HEK293 (cell line): ENCODE measurements around the gene GPLD1.

Source experiments
- CTCF ChIA-PET: fragments of 350-600 bp; formaldehyde crosslinking; extraction: SDS; loops from one replicate; lab custom pipeline; 2021; ENCODE audit warnings: antibody characterized with exemption; lab: Yijun Ruan, JAX
- POLR2A ChIA-PET: fragments of 300-600 bp; formaldehyde crosslinking; extraction: SDS; loops from one replicate; lab custom pipeline; 2020; ENCODE audit warnings: antibody characterized with exemption, inconsistent platforms; lab: Yijun Ruan, JAX
- H3K27ac ChIP-seq: fragments of 200-500 bp; sonication (Bioruptor generic); 2 replicates; pipeline ENCODE4 v1.5.1; 2014; ENCODE audit warnings: low read depth, low read length, control low read depth, inconsistent platforms; ENCODE audit errors: extremely low read depth
- H3K36me3 ChIP-seq, 2 experiments: fragments of 200-500 bp in 1 of 2; sonication (Bioruptor generic) in 1 of 2; 1 replicate in 1 of 2; 2 replicates in 1 of 2; pipeline ENCODE4 v1.5.1; 2014 to 2017; ENCODE audit warnings: inconsistent platforms in 2 of 2, low read length in 2 of 2; ENCODE audit not compliant: control insufficient read depth in 2 of 2, insufficient read depth in 1 of 2
- H3K4me1 ChIP-seq: fragments of 200-500 bp; sonication (Bioruptor generic); 2 replicates; pipeline ENCODE4 v1.5.1; 2014; ENCODE audit warnings: mild to moderate bottlenecking, low read length, inconsistent platforms; ENCODE audit not compliant: control insufficient read depth, insufficient read depth
- H3K4me3 ChIP-seq: 2 replicates; pipeline ENCODE4 v1.5.1; 2011; ENCODE audit warnings: low read depth, mild to moderate bottlenecking, control low read depth, low read length, moderate library complexity
- H3K9me3 ChIP-seq: fragments of 200-500 bp; sonication (Bioruptor generic); 2 replicates; pipeline ENCODE4 v1.5.1; 2014; ENCODE audit warnings: low read depth, low read length, inconsistent platforms; ENCODE audit not compliant: control insufficient read depth, insufficient read depth
- KLF17 ChIP-seq: fragments of 450-650 bp; formaldehyde crosslinking; IDR thresholded peaks from 2 replicates; pipeline ENCODE4 v1.5.1; 2016; ENCODE audit warnings: missing biosample characterization, missing genetic modification characterization
- PRDM10 ChIP-seq: fragments of 450-650 bp; formaldehyde crosslinking; IDR thresholded peaks from 2 replicates; pipeline ENCODE4 v1.5.1; 2016; ENCODE audit warnings: missing biosample characterization, missing genetic modification characterization
- SETDB1 ChIP-seq: IDR thresholded peaks from one replicate; pipeline ENCODE4 v1.6.1; 2017; ENCODE audit warnings: mild to moderate bottlenecking, low read length, moderate library complexity, mixed read lengths; ENCODE audit not compliant: insufficient read length
- ZBTB10 ChIP-seq: fragments of 450-650 bp; formaldehyde crosslinking; IDR thresholded peaks from 2 replicates; pipeline ENCODE4 v1.5.1; 2016; ENCODE audit warnings: missing biosample characterization, missing genetic modification characterization
- ZFP69B ChIP-seq: fragments of 450-650 bp; formaldehyde crosslinking; IDR thresholded peaks from 2 replicates; pipeline ENCODE4 v1.5.1; 2016; ENCODE audit warnings: missing biosample characterization, missing genetic modification characterization
- ZNF121 ChIP-seq: fragments of 450-650 bp; formaldehyde crosslinking; IDR thresholded peaks from 2 replicates; pipeline ENCODE4 v1.5.1; 2016; ENCODE audit warnings: missing biosample characterization, missing genetic modification characterization
- ZNF140 ChIP-seq: fragments of 450-650 bp; formaldehyde crosslinking; IDR thresholded peaks from 2 replicates; pipeline ENCODE4 v1.5.1; 2016; ENCODE audit warnings: missing biosample characterization, missing genetic modification characterization
- ZNF146 ChIP-seq: fragments of 450-650 bp; formaldehyde crosslinking; IDR thresholded peaks from 2 replicates; pipeline ENCODE4 v1.5.1; 2016; ENCODE audit warnings: missing biosample characterization, missing genetic modification characterization
- ZNF155 ChIP-seq: fragments of 450-650 bp; formaldehyde crosslinking; IDR thresholded peaks from 2 replicates; pipeline ENCODE4 v1.5.1; 2016; ENCODE audit warnings: missing biosample characterization, missing genetic modification characterization
- ZNF23 ChIP-seq: fragments of 450-650 bp; formaldehyde crosslinking; IDR thresholded peaks from 2 replicates; pipeline ENCODE4 v1.5.1; 2016; ENCODE audit warnings: missing biosample characterization, missing genetic modification characterization, borderline replicate concordance
- ZNF24 ChIP-seq: fragments of 450-650 bp; formaldehyde crosslinking; IDR thresholded peaks from 2 replicates; pipeline ENCODE4 v1.5.1; 2016; ENCODE audit warnings: missing biosample characterization, missing genetic modification characterization
- ZNF248 ChIP-seq: fragments of 450-650 bp; formaldehyde crosslinking; IDR thresholded peaks from 2 replicates; pipeline ENCODE4 v1.5.1; 2017; ENCODE audit warnings: missing biosample characterization, missing genetic modification characterization
- ZNF391 ChIP-seq: fragments of 450-650 bp; formaldehyde crosslinking; IDR thresholded peaks from 2 replicates; pipeline ENCODE4 v1.5.1; 2016; ENCODE audit warnings: low read depth, missing biosample characterization, missing genetic modification characterization, borderline replicate concordance
- ZNF501 ChIP-seq: fragments of 450-650 bp; formaldehyde crosslinking; IDR thresholded peaks from 2 replicates; pipeline ENCODE4 v1.5.1; 2016; ENCODE audit warnings: missing biosample characterization, missing genetic modification characterization
- ZNF596 ChIP-seq: fragments of 450-650 bp; IDR thresholded peaks from 2 replicates; pipeline ENCODE4 v1.5.0; 2018; ENCODE audit warnings: missing biosample characterization, mild to moderate bottlenecking, missing genetic modification characterization, moderate library complexity
- ZNF658 ChIP-seq: fragments of 450-650 bp; formaldehyde crosslinking; IDR thresholded peaks from 2 replicates; pipeline ENCODE4; 2016; ENCODE audit warnings: missing biosample characterization, missing genetic modification characterization
- ZNF777 ChIP-seq: fragments of 450-650 bp; formaldehyde crosslinking; IDR thresholded peaks from 2 replicates; pipeline ENCODE4 v1.5.1; 2017; ENCODE audit warnings: missing biosample characterization, missing genetic modification characterization, borderline replicate concordance
- ZNF837 ChIP-seq: fragments of 450-650 bp; formaldehyde crosslinking; IDR thresholded peaks from 2 replicates; pipeline ENCODE4 v1.5.1; 2016; ENCODE audit warnings: missing biosample characterization, missing genetic modification characterization
- ZNF843 ChIP-seq: fragments of 450-650 bp; formaldehyde crosslinking; IDR thresholded peaks from 2 replicates; pipeline ENCODE4 v1.5.1; 2016; ENCODE audit warnings: missing biosample characterization, missing genetic modification characterization
- ZSCAN23 ChIP-seq: fragments of 450-650 bp; formaldehyde crosslinking; IDR thresholded peaks from 2 replicates; pipeline ENCODE4 v1.5.1; 2016; ENCODE audit warnings: missing biosample characterization, missing genetic modification characterization

Gene GPLD1

GRCh38 chr6:24481449-24481848 is 7.9 kb downstream of the GPLD1 start (continued):
- TF ChIP-seq ZNF777 (no peak), ZNF391 (tag by site-specific recombination) (no peak), ZBTB10 (no peak)

GRCh38 chr6:24480705-24481104 is 8.7 kb downstream of the GPLD1 start:
- POLR2A ChIA-PET, result no interaction called here
- Histone ChIP-seq H3K27ac (no peak overlapping the region), H3K36me3 (no peaks in the 10 kb centered on the region), H3K4me1 (no peaks in the 10 kb centered on the region), H3K4me3 (no peak overlapping the region), H3K9me3 (no peaks in the 10 kb centered on the region)
- CTCF ChIA-PET, result no interaction called here
- no peak for TF ChIP-seq ZNF155
- no peak for TF ChIP-seq ZNF140 (tag by site-specific recombination)
- no peak for TF ChIP-seq ZSCAN23 (tag by site-specific recombination)
- no peak for TF ChIP-seq ZNF146
- no peak for TF ChIP-seq ZNF24 (tag by site-specific recombination)
- TF ChIP-seq ZFP69B, result no peak
- no peak for TF ChIP-seq ZNF658 (tag by site-specific recombination)
- no peak for TF ChIP-seq ZNF837 (tag by site-specific recombination)
- TF ChIP-seq ZNF391 (tag by site-specific recombination), result no peak
- TF ChIP-seq ZNF596 (tag by site-specific recombination), result no peak

- Histone ChIP-seq H3K4me1 (no peaks in the 10 kb centered on the region), H3K36me3 (no peaks in the 10 kb centered on the region), H3K9me3 (no peaks in the 10 kb centered on the region), H3K27ac (no peak overlapping the region), H3K4me3 (no peak overlapping the region)
- ChIA-PET POLR2A (no interaction called here), CTCF (interaction anchor here (0.7 to 1.9 kb wide), 6 partner anchors 10 to 592 kb away, joined by 3 to 7 read pairs (median 3); partner anchors contain the start of gene ALDH5A1)
- no peak for TF ChIP-seq ZNF501 (tag by site-specific recombination)
- TF ChIP-seq ZNF248, result no peak
- no peak for TF ChIP-seq PRDM10 (tag by site-specific recombination)
- no peak for TF ChIP-seq ZNF121 (tag by site-specific recombination)
- TF ChIP-seq ZNF843 (tag by site-specific recombination), result no peak
- no peak for TF ChIP-seq KLF17
- no peak for TF ChIP-seq SETDB1
- TF ChIP-seq ZNF23 (tag by site-specific recombination), result no peak
Measured at GRCh38 chr6:24478903-24479302, 10.5 kb downstream of the GPLD1 start.
